ENCODE results near the gene PRDM1. TPM values are rescaled to one million over a fixed set of nuclear protein-coding genes. Genes with fewer than 3 reads are reported as not detected.
"Not testable (repeated sequence)": the region's sequence is repeated elsewhere in the genome, so short reads cannot be mapped to it uniquely, and the experiment has no call there.

PRDM1 gene
- total RNA-seq, 1 donor from 2014 or later, result 17.5 TPM

DNA sequence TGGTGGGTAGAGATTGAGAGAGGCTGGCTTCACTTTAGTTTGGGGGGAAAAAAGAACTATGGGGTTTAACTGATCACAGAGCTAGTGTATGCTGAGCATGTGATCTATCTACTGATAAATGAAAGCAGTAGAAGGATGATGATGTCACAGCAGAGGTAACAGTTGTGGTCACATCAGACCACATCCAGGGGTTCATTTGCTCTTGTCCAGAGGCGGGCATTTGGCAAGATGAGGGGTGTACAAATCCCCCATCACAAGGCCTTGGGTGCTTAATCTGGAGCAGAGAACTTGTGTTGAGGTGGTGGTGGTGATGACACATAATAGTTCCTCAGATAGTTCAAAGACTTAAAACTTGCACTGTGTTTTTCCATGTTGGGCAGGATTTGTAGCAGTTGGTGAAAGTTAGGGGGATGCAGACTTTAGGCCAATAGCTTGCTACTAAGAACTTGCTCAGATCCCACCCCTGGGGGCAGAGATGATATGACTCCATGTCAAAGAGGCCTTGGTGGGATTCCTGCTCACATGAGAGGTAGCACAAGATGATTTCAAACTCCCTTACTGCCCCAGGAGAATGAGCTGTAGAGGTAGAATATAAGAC, 63.4 kb downstream of the PRDM1 start:
- H3K4me1 ChIP-seq, result no peaks in the 10 kb centered on the region
- DNase-seq, result no peak
- ATAC-seq, result no peak
- no peaks in the 10 kb centered on the region for H3K36me3 ChIP-seq
- no peak overlapping the region for H3K4me3 ChIP-seq
- no peaks in the 10 kb centered on the region for H3K27me3 ChIP-seq
- H3K27ac ChIP-seq, result no peak overlapping the region
- intact Hi-C loops (cut with DNase I), result no loop called here
- TF ChIP-seq, protein P1, sequence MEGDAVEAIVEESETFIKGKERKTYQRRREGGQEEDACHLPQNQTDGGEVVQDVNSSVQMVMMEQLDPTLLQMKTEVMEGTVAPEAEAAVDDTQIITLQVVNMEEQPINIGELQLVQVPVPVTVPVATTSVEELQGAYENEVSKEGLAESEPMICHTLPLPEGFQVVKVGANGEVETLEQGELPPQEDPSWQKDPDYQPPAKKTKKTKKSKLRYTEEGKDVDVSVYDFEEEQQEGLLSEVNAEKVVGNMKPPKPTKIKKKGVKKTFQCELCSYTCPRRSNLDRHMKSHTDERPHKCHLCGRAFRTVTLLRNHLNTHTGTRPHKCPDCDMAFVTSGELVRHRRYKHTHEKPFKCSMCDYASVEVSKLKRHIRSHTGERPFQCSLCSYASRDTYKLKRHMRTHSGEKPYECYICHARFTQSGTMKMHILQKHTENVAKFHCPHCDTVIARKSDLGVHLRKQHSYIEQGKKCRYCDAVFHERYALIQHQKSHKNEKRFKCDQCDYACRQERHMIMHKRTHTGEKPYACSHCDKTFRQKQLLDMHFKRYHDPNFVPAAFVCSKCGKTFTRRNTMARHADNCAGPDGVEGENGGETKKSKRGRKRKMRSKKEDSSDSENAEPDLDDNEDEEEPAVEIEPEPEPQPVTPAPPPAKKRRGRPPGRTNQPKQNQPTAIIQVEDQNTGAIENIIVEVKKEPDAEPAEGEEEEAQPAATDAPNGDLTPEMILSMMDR (IDR thresholded peaks at IDR 0.05), result no peak
- H3K9me3 ChIP-seq, result no peaks in the 10 kb centered on the region

DNA sequence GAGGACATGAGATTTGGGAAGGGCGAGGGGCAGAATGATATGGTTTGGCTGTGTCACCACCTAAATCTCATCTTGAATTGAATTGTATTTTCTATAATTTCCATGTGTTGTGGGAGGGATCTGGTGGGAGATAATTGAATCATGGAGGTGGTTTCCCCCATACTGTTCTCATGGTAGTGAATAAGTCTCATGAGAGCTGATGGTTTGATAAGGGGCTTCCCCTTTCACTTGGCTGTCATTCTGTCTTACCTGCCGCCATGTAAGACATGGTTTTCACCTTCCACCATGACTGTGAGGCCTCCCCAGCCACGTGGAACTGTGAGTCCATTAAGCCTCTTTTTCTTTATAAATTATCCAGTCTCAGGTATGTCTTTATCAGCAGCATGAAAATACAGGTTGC, 66.3 kb downstream of the PRDM1 start:
- H3K27me3 ChIP-seq; DNase-seq; H3K36me3 ChIP-seq; H3K9me3 ChIP-seq; H3K4me1 ChIP-seq; ATAC-seq; H3K27ac ChIP-seq; intact Hi-C loops (cut with DNase I); H3K4me3 ChIP-seq: not testable (repeated sequence)

DNA sequence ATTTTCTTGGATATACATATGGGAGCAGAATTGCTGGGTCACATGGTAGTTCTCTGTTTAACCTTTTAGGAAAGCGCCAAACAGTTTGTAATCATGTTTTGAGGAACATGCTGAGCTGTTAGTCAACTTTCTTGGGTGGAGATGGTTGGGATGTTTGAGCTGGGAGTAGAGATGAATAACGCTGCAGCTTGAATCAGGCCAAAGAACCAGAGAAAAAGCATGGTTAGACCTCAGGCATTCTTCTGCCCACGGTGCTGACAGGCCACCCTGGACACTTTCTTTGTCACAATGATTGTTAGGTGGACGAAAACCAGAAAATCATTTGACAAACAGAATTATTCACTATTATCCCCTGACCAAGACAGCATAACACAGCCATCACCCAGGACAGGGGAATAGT, 66.8 kb downstream of the PRDM1 start:
- no peaks in the 10 kb centered on the region for H3K36me3 ChIP-seq
- H3K9me3 ChIP-seq, result no peaks in the 10 kb centered on the region
- no peak for ATAC-seq
- no peak for DNase-seq
- TF ChIP-seq, protein P1 (IDR thresholded peaks at IDR 0.05), result no peak
- H3K27me3 ChIP-seq, result no peaks in the 10 kb centered on the region
- intact Hi-C loops (cut with DNase I), result no loop called here
- H3K4me3 ChIP-seq, result no peak overlapping the region
- H3K4me1 ChIP-seq, result no peaks in the 10 kb centered on the region
- H3K27ac ChIP-seq, result no peak overlapping the region

DNA sequence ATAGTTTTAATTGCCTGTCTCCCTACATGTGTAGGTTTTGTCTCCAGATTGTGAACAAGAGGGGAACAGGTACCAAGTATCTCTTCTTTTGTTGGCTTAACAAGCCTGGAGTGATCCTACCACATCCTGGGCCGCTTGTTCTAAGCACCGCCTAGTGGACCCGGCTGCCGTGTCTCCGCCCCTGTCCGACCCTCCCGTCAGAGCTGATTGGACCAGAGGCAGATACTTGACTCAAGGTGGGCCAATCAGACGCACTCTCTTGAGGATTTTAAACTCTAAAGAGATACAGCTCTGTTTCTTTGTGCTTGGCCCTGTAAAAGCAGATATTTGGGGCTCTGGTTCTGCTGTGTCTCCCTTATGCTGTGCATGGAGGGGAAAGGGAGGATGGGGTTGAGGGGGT, 68.2 kb downstream of the PRDM1 start:
- H3K27me3 ChIP-seq, result no peaks in the 10 kb centered on the region
- H3K27ac ChIP-seq, result no peak overlapping the region
- ATAC-seq, result no peak
- intact Hi-C loops (cut with DNase I), result no loop called here
- no peaks in the 10 kb centered on the region for H3K9me3 ChIP-seq
- TF ChIP-seq, protein P1 (IDR thresholded peaks at IDR 0.05), result no peak
- DNase-seq, result no peak
- H3K4me1 ChIP-seq, result no peaks in the 10 kb centered on the region
- no peaks in the 10 kb centered on the region for H3K36me3 ChIP-seq
- no peak overlapping the region for H3K4me3 ChIP-seq

DNA sequence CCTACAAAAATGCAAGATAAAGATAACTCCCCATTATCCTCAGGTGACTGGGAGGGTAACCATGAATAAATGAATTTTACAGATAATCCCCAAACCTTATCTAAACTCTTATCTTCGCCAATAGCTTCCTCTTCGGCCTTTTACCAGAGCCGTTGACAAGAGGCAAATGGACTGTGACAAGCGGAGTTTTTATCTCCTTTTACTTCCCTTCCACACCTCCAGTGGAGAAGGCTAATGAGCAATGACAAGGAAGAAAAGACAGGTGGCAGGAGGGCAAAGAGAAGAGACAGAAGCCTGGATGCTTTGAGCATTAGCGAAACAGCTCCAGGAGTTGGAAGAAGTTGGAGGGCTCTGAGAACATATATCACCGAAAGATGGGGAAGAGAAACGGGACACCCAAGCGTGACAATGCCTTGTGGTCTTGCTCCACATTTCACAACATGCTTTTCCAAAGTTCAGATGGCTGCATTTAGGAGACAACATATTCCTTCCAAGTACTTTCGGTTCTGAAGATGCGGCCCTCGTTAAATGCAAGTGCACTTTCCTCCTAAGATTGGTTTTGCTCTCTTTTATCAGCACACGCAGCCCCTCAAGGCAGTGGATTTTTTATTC, 69.2 kb downstream of the PRDM1 start:
- Histone ChIP-seq H3K4me1 (no peaks in the 10 kb centered on the region), H3K27ac (no peak overlapping the region), H3K9me3 (no peaks in the 10 kb centered on the region), H3K36me3 (no peaks in the 10 kb centered on the region), H3K27me3 (no peaks in the 10 kb centered on the region), H3K4me3 (no peak overlapping the region)
- peak; percentile 54 for ATAC-seq
- DNase-seq, result no peak
- TF ChIP-seq, protein P1 (IDR thresholded peaks at IDR 0.05), result no peak
- intact Hi-C loops (cut with DNase I), result no loop called here

DNA sequence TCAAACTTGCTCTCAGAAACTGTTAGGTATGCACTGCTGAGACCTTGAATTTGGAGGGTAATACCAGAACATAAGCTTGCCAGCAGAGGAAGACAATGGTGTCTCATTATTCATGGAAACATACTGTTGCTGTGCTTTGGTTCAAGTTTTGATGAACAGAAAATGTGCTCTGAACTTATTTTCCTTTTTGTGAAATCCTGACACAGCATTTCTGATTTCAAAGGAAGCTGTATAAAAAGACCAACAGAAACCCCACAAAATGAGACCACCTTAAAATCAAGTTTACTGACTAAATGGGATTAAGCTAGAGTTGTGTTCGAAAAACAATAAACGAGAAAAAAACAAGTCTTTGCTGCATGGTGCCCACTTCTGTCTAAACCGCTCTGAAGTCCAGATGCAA, 70.3 kb downstream of the PRDM1 start:
- no peaks in the 10 kb centered on the region for H3K27me3 ChIP-seq
- DNase-seq (no peak), ATAC-seq (no peak)
- no peak overlapping the region for H3K27ac ChIP-seq
- H3K4me3 ChIP-seq, result no peak overlapping the region
- H3K36me3 ChIP-seq, result no peaks in the 10 kb centered on the region
- H3K9me3 ChIP-seq, result no peaks in the 10 kb centered on the region
- TF ChIP-seq, protein P1 (IDR thresholded peaks at IDR 0.05), result no peak
- intact Hi-C loops (cut with DNase I), result no loop called here
- H3K4me1 ChIP-seq, result no peaks in the 10 kb centered on the region

Measured in upper lobe of right lung (tissue), 1 donor.